K562 (cell line): ENCODE data around the gene NOD2. TPM values are rescaled to one million over a fixed set of nuclear protein-coding genes. Genes with fewer than 3 reads are reported as not detected.

Experiments
- ATF7 ChIP-seq: fragments of 450-650 bp; IDR thresholded peaks from 2 replicates; pipeline ENCODE4 v1.7.1; 2014; ENCODE audit warnings: mild to moderate bottlenecking, moderate library complexity
- BHLHE40 ChIP-seq: IDR thresholded peaks from 2 replicates; pipeline ENCODE4 v1.6.1; 2011; ENCODE audit warnings: low read length, improper control_type of control experiment
- DMBX1 ChIP-seq: fragments of 250-450 bp; sonication (Bioruptor Pico); IDR thresholded peaks from 2 replicates; pipeline ENCODE4 v1.8.0; 2022; ENCODE audit warnings: inconsistent platforms, mild to moderate bottlenecking, moderate library complexity, borderline replicate concordance
- FOSL1 ChIP-seq: fragments of 200-800 bp; sonication (Bioruptor generic); conservative IDR thresholded peaks from 2 replicates; pipeline ENCODE4 v1.6.1; 2016; ENCODE audit warnings: missing genetic modification characterization, missing compliant biosample characterization
- JUND ChIP-seq, 2 experiments: IDR thresholded peaks; 2 replicates in 1 of 2; 3 replicates in 1 of 2; pipeline ENCODE4 v1.6.1; 2011; ENCODE audit warnings: borderline replicate concordance in 2 of 2, low read depth in 2 of 2, low read length in 2 of 2, improper control_type of control experiment in 1 of 2, missing biosample characterization in 1 of 2, missing genetic modification characterization in 1 of 2, missing genetic modification reagents in 1 of 2
- RHOXF2B ChIP-seq: fragments of 250-450 bp; sonication (Bioruptor Pico); conservative IDR thresholded peaks from 2 replicates; pipeline ENCODE4 v1.5.1; 2021
- SPI1 ChIP-seq: IDR thresholded peaks from 2 replicates; pipeline ENCODE4 v1.6.1; 2011; ENCODE audit warnings: low read depth, low read length, control low read depth, borderline replicate concordance
- TFE3 ChIP-seq: fragments of 450-650 bp; formaldehyde crosslinking; IDR thresholded peaks from 2 replicates; pipeline ENCODE4 v1.4.0; 2020; ENCODE audit warnings: mild to moderate bottlenecking, mixed read lengths
- ZBTB26 ChIP-seq: fragments of 450-650 bp; formaldehyde crosslinking; IDR thresholded peaks from 2 replicates; pipeline ENCODE4 v1.4.0; 2022; ENCODE audit warnings: missing genetic modification characterization
- ZNF551 ChIP-seq: fragments of 250-450 bp; sonication (Bioruptor Pico); IDR thresholded peaks from 2 replicates; pipeline ENCODE4 v1.5.0; 2021; ENCODE audit warnings: mild to moderate bottlenecking, moderate library complexity
- polyA plus RNA-seq, 8 experiments: library from polyadenylated mRNA; depleted of rRNA in 4 of 8; stranded (reverse) in 5 of 8; unstranded in 3 of 8; fragments of >200 nt; fragmentation: Nextera tagmentation in 2 of 8; fragmentation: Illumina TruSeq in 1 of 8; extraction: Ambion mirVana in 2 of 8; extraction: Trizol in 1 of 8; gene quantifications; 2 replicates each; pipeline versions ENCODE4 v1.2.1 to v1.2.3, GENCODE V29; 2011 to 2014; ENCODE audit warnings: inconsistent platforms in 1 of 8, missing spikeins in 1 of 8
- total RNA-seq, 7 experiments: library from RNA; depleted of rRNA in 6 of 7; stranded (reverse); fragments of >200 nt in 6 of 7; fragmentation: Illumina TruSeq in 2 of 7; extraction: Trizol in 2 of 7; gene quantifications; 2 replicates each; pipeline versions ENCODE4 v1.2.1 to v1.2.3, GENCODE V29; 2011 to 2021; ENCODE audit warnings: low replicate concordance in 1 of 7

The NOD2 gene
- total and polyA plus RNA-seq, 9 of the 15 experiments (the other 6 are each of a cell fraction or from before 2014, with no cell fraction given), result 0.04 TPM; not detected in 8

GRCh38 chr16:50718061-50718760, 24.8 kb downstream of the NOD2 start (continued):
- TF ChIP-seq FOSL1 (peak; percentile 72), BHLHE40 (peak; percentile 56), SPI1 (peak; percentile 37; the same call in 1 of the 2 replicates), ZBTB26 (CRISPR knock-in tag) (no peak), RHOXF2B (CRISPR knock-in tag) (no peak), TFE3 (CRISPR knock-in tag) (peak; percentile 43; the same call in 1 of the 2 replicates), JUND (IDR thresholded peaks at IDR 0.05; ENCODE audit: borderline replicate concordance, low read depth, low read length) (peak; percentile 32; the same call in 1 of the 2 replicates), JUND (tag; IDR thresholded peaks at IDR 0.05; ENCODE audit: borderline replicate concordance, low read depth, low read length) (peak; percentile 43; the same call in 1 of the 3 replicates), ZNF551 (no peak), ATF7 (no peak), DMBX1 (no peak)
